Measurements from ENCODE around the gene MARCHF11. TPM values are rescaled to one million over a fixed set of nuclear protein-coding genes. Genes with fewer than 3 reads are reported as not detected.
A peak's percentile ranks its signal among the peaks of the same experiment; 100 is the strongest.

The MARCHF11 gene
- total and polyA plus RNA-seq, 2 of the 8 experiments (the other 6 are each of a cell fraction or from before 2014, with no cell fraction given) = 0.27 to 0.82 TPM

GRCh38 chr5:16081376-16081955, 98.1 kb downstream of the MARCHF11 start:
- H3K36me3 ChIP-seq (ENCODE audit: control insufficient read depth in 2 of 4, insufficient read depth in 4 of 4, low read length in 3 of 4) = no peaks in the 10 kb centered on the region
- H3K14ac ChIP-seq (ENCODE audit: insufficient read length) = no peak overlapping the region
- H3K56ac ChIP-seq (replicated peaks; ENCODE audit: insufficient read length, low read depth, low read length) = no peak overlapping the region
- TF ChIP-seq JUND (IDR thresholded peaks at IDR 0.05; ENCODE audit: low read length) (no peak), TEAD4 (IDR thresholded peaks at IDR 0.05; ENCODE audit: low read depth, low read length) (no peak), POU5F1 (IDR thresholded peaks at IDR 0.05; ENCODE audit: low read depth, low read length) (no peak), SAP30 (IDR thresholded peaks at IDR 0.05; ENCODE audit: insufficient read depth, insufficient replicate concordance, low read length) (no peak), SRF (IDR thresholded peaks at IDR 0.05; ENCODE audit: low read depth, low read length) (no peak), RAD21 (IDR thresholded peaks at IDR 0.05 in 1 of 2, conservative IDR thresholded peaks at IDR 0.05 in 1 of 2; ENCODE audit: low read depth in 2 of 2, low read length in 2 of 2) (no peak)

More at GRCh38 chr5:16081376-16081955, 98.1 kb downstream of the MARCHF11 start:
- Histone ChIP-seq H3K4ac (replicated peaks; ENCODE audit: insufficient read length, low read depth, low read length) (no peak overlapping the region), H2BK15ac (ENCODE audit: low read length) (no peak overlapping the region), H4K20me1 (replicated peaks in 1 of 2; ENCODE audit: control insufficient read depth in 1 of 2, insufficient read depth in 2 of 2, low read length in 2 of 2) (no peaks in the 10 kb centered on the region), H2BK5ac (ENCODE audit: low read depth, low read length) (no peak overlapping the region), H3K27ac (ENCODE audit: low read depth, low read length) (no peak overlapping the region), H2AFZ (ENCODE audit: low read length) (0 out of 2 replicates have a peak overlapping the region, but pooled peaks have one; percentile 24), H3K27me3 (replicated peaks in 1 of 4; ENCODE audit: control insufficient read depth in 3 of 4, extremely low read depth in 1 of 4, insufficient read depth in 3 of 4, low read length in 3 of 4) (no peaks in the 10 kb centered on the region), H3K9ac (replicated peaks in 1 of 4; ENCODE audit: extremely low read depth in 1 of 4, low read depth in 3 of 4, low read length in 3 of 4) (no peak overlapping the region), H4K8ac (ENCODE audit: extremely low read depth, insufficient read depth, low read length) (no peak overlapping the region), H3K4me1 (replicated peaks in 1 of 4; ENCODE audit: control insufficient read depth in 3 of 4, insufficient read depth in 4 of 4, low read length in 3 of 4) (peaks cover 0 to 5% (median 1%) of the 10 kb centered on the region in 4 experiments; a peak in 2 of 7 replicates), H3K79me2 (ENCODE audit: control insufficient read depth in 1 of 2, insufficient read depth in 2 of 2, low read length in 2 of 2) (no peaks in the 10 kb centered on the region), H2BK120ac (replicated peaks; ENCODE audit: low read depth, low read length) (no peak overlapping the region), H4K91ac (replicated peaks; ENCODE audit: insufficient read length, low read length) (no peak overlapping the region), H3K18ac (ENCODE audit: extremely low read depth, low read length) (no peak overlapping the region), H3K79me1 (ENCODE audit: low read depth, low read length) (no peaks in the 10 kb centered on the region), H2AK5ac (ENCODE audit: low read depth, low read length) (no peak overlapping the region), H3K23me2 (ENCODE audit: low read depth, low read length) (no peaks in the 10 kb centered on the region), H3K4me3 (ENCODE audit: extremely low read depth in 1 of 4, insufficient read depth in 2 of 4, low read depth in 3 of 4, low read length in 4 of 4) (no peak overlapping the region), H3K9me3 (ENCODE audit: insufficient read depth in 2 of 2, low read depth in 1 of 2, low read length in 1 of 2) (no peaks in the 10 kb centered on the region), H3K4me2 (ENCODE audit: insufficient read depth in 1 of 2, low read depth in 2 of 2, low read length in 2 of 2) (no peak overlapping the region), H2BK20ac (ENCODE audit: low read length) (no peak overlapping the region), H3K23ac (ENCODE audit: insufficient read length) (no peak overlapping the region), H2BK12ac (ENCODE audit: low read depth, low read length) (no peak overlapping the region), H4K5ac (ENCODE audit: insufficient read length, low read depth, low read length) (no peak overlapping the region)
- ChIA-PET CTCF (ENCODE audit: partially characterized antibody) (no interaction called here), POLR2A (ENCODE audit: partially characterized antibody) (no interaction called here)
- WGBS, 2 experiments (ENCODE audit: extremely low coverage in 1 of 2, insufficient coverage in 1 of 2, insufficient read length in 1 of 2, insufficient replicate concordance in 2 of 2, low coverage in 1 of 2, low lambda C conversion rate in 2 of 2, missing lambda C conversion rate in 1 of 2) = 86% methylated on average over 10 of the region's 10 CpGs; no CpG with 5 or more reads in 1 of the 2 experiments
- DNase-seq (ENCODE audit: low read depth in 1 of 2, low spot score in 2 of 2) (no peak), FAIRE-seq (no peak)

Measured in H1 (cell line).